Measurements from ENCODE around the gene CDYL2.

Gene CDYL2

DNA sequence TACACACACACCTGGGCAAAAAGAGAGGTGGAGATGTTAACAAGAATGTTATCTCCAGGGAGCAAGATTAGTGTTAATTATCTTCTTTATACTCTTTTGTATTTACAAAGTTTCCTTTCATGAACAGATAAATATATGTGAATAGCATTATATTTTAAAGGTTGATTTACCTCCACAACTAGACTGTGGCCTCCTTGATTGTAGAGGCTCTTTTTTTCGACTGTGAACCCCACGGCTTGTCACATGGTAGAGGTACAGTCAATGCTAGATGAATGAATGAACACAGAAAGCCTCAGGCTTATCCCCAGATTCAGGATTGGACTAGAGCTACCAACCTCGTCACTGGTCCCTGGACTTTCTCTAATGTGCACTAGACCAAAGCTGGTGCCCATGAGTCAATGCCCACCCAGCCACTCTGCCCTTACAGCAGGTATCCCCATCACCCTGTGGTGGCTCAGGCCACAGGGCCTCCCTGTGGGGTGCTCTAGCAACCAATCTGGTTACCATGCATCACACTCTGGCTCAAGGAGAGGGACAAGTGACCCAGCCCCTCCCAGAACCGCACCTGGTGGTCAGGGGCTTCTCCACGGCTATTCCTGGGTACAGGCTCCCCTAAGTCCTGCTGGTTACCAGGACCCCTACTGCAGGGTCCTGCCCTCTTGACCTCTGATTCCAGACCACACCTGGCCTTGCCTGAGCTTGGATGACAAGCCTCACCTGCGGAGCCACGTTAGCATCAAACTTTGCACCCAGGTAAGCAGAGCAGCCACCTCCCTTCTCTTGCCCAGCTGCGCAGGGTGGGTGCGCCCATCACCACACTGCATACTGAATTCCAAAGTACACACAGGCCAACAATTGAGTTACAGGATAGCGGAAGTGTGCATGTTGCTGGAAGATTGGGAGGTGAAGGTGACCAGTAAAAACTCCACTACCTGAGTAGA lies 101.0 kb downstream of the CDYL2 start:
- DNase-seq: no peak

- no peak for DNase-seq
Observed at GRCh38 chr16:80702696-80703095, 101.7 kb downstream of the CDYL2 start.

DNA sequence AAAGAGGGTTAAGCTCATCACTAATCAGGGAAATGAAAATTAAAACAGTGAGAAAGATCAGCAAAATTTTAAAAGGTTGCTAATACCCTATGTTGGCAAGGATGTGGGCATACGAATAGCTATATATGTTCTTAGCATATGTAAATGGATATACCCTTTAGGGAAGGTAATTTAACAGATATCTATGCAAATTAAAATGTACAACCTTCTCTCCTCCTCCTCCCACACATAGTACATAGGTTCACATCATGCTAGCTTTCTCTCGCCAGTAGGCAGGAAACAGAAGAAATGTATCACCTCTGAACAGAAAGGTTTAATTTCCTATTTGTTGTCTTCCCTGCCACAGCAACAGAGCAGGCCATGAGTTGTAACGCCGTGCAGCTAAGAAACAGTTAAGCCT lies 103.8 kb downstream of the CDYL2 start:
- no peak for DNase-seq

DNA sequence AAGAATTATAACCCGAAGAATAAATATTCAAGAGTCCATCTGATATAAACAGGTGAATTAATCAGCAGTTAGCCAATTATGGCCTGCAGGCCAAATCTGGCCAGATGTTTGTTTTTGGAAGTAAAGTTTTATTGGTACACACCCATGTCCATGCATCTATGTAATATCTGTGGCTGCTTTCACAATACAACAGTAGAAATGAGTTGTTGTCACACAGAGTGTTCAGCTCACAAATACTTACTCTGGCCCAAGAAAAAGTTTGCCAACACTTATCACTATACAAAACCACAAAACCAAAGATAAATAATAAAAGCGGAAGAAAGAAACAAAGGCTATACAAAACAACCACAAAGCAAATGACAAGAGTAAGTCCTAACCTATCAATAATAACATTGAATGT lies 109.4 kb downstream of the CDYL2 start:
- DNase-seq: no peak

DNA sequence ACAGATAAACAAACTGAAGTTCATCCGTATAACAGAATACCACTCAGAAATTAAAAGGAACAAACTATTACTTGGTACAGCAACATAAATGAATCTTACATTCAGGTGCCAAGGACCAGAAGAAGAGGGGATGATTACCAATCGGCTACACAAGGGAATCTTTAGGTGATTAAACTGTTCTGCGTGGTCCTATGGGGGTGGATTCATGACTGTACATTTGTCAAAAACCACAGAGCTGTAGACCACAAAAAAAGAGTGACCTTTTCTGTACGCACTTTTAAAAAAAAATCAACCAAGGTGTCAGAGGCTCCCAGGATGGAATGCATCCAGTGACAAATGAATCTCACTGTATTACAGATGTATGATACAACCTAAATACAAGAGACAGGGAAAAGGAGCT lies 110.8 kb downstream of the CDYL2 start:
- DNase-seq: no peak

DNA sequence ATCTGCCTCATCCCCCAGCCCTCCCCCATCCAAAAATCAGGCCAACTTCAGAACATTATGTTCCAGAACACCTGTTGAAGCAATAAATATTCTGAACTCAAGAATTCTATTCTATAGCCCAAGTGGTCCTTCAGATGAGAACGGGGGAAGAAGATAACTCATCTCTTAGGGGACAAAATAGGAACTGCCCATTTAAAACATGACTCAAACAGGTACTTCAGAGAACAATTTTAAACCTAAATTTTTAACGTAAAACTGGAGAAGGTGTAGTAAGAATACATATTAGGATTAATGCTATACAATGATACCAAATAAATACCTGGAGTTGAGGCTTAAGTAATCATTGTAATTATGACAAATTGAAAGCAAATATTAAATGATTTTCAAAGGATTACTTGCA lies 112.1 kb downstream of the CDYL2 start:
- no peak for DNase-seq

GRCh38 chr16:80691111-80691741 lies 113.2 kb downstream of the CDYL2 start:
- DNase-seq: no peak

DNA sequence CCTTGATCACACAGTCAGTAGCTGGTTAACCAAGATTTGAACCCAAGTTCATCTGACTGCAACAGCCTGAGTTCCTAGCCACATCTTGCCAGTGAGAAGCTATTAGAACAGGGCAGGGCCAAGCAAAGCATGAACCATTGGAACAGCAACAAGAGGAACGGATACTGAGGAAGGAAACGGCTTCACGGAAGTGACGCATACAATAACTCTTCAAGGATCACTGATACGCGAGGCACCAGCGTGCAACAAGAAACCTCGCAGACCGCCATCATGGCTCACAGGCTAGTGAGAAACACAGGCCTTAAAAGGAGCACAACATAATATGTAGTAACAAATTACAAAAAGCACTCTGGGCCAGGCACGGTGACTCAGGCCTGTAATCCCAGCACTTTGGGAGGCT lies 114.9 kb downstream of the CDYL2 start:
- no peak for DNase-seq

DNA sequence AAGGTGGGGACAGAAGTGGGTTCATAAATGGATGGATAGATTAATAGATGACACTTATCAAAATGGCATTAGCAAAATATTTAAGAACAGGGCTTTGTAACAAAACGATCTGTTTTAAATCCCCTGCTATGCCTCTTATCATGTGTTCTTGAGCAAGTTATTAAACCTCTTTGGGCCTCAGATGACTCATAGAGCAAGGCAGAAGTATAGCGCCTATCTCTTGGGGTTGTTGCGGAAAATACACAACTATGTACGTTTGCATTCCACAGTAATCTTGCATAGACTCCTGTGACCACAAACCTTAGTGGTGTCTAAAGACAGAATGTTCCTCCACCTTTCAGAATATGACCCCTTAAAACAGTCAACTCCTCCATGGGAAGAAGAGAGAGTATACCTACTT lies 116.8 kb downstream of the CDYL2 start:
- DNase-seq: no peak

- DNase-seq: no peak
Observed at GRCh38 chr16:80684906-80685305, 119.5 kb downstream of the CDYL2 start.

DNA sequence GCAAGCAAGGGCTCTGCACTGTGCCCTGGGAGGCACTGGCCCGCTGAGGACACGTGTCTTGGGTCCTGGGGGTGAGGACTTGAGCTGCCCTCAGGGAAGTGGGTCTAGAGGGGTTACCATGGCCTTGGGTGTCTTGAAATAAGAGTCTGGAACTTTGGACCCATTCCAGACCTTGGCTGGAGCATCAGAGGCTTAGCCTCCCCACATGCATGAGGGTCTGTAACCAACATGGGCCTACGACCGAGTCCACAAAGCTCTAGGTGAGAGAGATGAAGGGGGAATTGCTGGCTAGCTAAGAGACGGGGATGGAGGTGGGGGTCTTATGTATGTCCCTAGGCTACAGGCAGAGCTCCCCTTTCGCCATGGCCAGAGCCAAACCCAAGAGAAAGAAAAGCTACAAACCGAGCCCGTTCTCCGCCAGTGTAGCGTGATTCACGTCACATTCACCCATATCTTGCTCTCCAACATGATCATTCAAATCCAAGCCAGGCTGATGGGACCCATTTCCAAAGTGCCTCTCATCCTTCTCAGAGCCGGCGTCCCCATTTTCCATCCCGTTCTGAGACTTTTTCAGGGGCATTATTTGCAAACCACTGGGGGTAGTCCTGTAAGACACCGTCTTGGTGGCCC lies 120.1 kb downstream of the CDYL2 start:
- DNase-seq: no peak

DNA sequence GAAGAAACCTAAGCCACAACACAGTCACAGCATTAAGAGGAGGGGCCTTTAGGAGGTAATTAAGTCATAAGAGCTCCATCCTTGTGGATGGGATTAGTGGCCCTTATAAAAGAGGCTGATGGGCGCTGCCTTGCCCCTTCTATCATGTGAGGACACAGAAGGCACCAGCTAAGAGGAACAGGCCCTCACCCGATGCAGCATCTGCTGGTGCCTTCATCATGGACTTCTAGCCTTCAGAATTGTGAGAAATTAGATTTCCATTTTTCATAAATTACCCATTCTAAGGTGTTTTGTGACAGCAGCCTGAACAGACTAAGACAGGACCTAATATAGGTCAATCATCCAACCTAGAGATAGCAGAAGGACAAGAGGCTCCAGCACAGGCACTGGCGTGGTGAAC lies 120.8 kb downstream of the CDYL2 start:
- no peak for DNase-seq

- DNase-seq: no peak
Observed at GRCh38 chr16:80682421-80683070, 121.9 kb downstream of the CDYL2 start.

DNA sequence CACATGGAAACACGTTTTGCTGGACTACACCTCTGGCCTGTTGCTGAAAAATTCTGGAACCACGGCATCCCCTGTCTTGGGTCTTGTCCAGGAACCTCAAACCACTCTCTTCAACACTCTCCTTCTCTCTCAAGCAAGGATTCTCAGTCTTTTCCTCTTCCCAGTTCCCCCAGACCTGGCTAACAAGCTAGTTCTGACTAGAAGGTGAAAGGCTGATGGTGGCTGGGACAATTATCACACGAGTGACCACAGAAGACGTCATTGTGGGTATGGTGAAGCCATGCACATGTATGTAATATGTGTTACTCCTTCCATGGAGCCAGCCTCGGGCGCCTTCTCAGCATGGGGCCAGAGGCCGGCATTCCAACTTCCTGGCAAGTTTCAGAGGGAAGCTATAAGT lies 123.0 kb downstream of the CDYL2 start:
- no peak for DNase-seq

- no peak for DNase-seq
Observed at GRCh38 chr16:80680839-80681238, 123.6 kb downstream of the CDYL2 start.

DNA sequence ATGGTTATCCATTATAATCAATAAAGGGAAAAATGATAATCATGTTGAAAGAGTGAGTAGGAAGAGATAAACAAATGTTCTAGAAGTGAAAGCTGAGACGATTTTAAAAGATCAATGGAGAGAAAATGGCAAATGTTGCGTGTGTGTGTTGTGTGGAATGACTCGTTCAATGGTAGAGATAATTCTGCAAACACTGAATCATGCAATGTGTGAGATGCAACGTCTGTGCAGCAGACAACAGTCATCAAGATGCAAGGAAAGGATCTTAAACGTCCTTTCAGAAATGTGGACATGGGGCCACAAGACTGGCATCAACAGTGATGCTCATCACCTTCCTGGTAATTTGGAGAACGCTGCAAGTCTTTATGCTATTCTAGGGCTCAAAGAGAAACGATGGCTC lies 124.4 kb downstream of the CDYL2 start:
- DNase-seq: no peak

GRCh38 chr16:80674884-80675283 lies 129.5 kb downstream of the CDYL2 start:
- DNase-seq: no peak

- no peak for DNase-seq
Observed at GRCh38 chr16:80672379-80672778, 132.0 kb downstream of the CDYL2 start.

GRCh38 chr16:80671281-80671849 lies 133.0 kb downstream of the CDYL2 start:
- no peak for DNase-seq

DNA sequence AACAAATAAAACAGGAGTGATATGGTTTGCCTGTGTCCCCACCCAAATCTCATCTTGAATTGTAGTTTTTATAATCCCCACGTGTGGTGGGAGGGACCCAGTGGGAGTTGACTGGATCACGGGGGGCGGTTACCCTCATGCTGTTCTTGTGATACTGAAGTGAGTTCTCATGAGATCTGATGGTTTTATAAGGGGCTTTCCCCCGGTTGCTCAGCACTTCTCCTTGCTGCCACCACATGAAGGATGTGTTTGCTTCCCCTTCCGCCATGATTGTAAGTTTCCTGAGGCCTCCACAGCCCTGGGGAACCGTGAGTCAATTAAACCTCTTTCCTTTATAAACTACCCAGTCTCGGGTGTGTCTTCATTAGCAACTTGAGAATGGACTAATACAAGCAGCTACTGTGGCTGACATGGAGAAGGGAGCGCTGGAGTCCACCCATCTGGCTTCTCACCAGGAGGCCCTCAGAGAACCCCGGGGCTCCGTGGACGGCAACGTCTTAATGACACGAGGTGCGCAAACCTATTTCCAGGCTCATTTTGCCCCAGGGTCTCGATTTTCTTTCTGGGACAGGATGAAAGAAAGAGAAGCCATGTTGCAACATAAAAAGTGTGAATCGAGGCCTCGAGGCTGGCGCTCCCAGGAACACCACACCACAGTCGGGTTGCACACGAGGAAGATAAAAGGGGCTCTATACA lies 134.1 kb downstream of the CDYL2 start:
- no peak for DNase-seq

DNA sequence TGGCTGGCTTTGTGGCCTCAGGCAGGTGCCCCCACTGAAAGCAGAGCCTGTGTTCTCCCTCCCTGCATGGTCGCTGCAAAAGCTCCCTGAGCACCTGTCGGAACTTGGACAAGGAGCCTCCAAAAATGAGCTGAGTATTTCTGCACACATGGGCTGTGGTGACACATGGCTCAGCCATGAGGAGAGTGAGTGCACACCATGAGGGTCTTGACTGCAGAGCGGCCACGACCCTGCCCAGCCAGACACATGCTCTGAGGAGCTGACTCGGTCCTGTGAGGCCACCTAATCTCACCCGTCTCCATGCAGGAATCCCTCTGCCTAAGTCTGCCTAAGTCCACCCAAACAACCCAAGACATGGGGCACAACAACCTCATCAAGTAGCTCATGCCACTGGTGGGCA lies 134.7 kb downstream of the CDYL2 start:
- no peak for DNase-seq

GRCh38 chr16:80667925-80668324 lies 136.5 kb downstream of the CDYL2 start:
- no peak for DNase-seq

DNA sequence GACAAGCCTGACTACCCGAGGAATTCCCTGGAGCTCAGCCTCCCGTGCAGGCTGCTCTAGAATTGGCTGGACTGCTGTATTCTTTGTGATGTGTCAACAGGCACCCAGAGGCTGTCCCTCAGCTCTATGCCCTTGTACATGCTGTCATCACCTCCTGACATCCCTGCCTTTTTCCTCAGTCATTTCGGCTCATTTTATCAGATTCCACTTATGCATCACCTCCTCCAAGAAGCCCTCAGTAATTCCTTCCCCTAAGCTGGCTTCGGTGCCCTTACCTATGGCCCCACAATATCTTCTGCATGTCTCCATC lies 137.2 kb downstream of the CDYL2 start:
- no peak for DNase-seq

Data from left hindlimb (tissue), 1 donor.